GM19455 (cell line): Measurements from ENCODE around the gene GIPC2.
"Not testable (repeated sequence)": the region's sequence is repeated elsewhere in the genome, so short reads cannot be mapped to it uniquely, and the experiment has no call there.

ENCODE experiments used
- ATAC-seq: cut with Tn5 transposase; IDR thresholded peaks from one replicate; pipeline ENCODE4 v1.9.1; 2021; ENCODE audit not compliant: unreplicated experiment

The GIPC2 gene

DNA sequence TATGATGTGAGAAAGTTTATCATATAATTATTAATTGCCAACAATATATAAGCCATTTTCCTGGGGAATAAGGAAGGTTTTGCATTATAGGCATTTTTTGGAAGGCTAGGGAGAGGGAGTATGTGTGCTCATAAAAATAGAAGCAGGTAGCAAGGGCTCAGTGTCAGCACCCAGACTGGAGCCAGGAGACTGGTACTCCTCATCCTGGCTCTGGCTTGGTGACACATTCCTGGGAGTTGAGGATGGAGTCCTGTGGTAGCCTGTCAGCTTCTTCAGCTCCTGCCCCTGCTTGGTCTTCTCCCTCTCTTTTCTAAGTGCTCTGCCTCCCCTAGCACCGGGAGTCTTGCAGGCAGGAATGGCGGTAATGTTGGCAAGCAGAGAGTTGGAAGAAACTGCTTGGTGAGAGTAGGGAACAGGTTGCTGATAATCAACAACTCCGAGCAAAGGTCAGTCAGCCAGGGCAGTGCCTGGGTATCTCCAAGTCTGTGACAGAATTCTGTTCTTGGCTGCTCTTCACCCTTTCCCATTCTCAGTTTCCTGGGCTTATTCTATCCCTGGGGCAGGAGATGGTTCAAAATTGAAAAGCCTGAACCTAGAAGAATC, 23.0 kb downstream of the GIPC2 start:
- no peak for ATAC-seq

DNA sequence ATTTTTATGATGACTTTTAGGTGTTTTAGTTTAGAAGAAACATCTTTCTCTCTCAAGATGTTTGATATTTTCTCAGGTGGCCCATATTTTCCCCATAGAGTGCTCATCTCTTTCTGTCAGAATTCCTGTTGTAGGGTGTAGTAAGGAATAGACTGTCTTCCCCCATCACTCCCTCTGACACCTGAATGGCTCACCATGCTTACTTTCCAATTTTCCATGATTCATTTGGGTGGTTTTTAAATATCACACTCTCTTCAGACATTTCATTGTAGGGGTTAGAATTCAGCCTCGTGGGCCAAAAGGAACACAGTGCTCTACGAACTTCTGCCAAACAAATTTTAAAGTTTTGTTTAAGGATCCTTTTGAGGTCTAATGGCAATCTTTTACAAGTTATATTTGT, 24.0 kb downstream of the GIPC2 start:
- no peak for ATAC-seq

DNA sequence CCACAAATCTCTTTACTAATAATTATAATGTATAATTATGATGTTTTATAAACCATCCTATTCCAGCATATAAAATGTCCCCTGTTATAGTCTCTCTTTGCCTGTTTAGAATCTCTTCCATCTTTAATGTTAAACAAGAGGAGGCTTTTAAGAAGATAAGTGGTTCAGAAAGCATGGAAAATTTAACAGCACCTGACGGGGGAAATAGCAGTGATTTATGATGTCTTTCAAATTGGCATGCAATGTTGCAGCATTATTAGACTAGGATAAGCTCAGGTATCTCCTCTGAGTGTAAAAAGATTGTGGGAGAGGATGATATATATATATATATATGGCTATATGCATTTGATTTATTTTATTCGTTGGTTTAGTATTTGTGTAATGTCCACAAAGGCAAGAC, 24.4 kb downstream of the GIPC2 start:
- ATAC-seq: no peak

DNA sequence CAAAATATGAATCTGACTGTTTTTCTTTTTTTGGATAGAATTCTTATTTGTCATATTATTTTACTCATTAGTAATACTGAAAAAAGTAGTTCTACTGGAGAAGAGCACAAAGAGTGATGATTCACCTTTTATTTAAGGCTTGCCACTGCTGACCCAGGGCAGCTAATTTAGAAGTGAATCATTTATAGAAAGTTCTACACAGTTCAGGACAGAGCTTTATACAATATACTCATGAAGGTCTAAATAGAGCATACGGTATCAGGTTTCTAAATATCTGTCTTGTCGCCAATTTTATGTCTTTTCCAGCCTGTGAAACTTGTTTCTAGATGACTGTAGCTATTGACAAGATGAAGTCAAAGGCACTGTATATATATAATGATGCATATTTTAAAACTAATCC, 25.0 kb downstream of the GIPC2 start:
- no peak for ATAC-seq

DNA sequence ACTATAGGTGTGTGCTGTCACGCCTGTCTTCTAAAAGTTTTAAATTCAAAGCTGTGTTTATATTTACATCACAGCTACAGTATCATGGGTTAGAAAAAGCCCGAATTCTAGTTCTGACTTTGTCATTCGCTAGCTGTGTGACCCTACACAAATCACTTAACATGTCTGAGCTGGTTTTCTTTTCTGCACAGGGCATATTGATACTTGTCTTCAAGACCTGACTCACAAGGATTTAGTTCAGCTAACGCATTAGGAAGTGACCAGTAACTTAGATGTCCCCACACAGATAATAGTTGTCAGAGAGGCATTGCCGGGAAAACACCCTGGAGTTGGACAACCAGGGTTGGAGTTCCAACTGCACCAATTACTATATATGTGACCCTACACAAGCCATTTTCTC, 25.9 kb downstream of the GIPC2 start:
- no peak for ATAC-seq

DNA sequence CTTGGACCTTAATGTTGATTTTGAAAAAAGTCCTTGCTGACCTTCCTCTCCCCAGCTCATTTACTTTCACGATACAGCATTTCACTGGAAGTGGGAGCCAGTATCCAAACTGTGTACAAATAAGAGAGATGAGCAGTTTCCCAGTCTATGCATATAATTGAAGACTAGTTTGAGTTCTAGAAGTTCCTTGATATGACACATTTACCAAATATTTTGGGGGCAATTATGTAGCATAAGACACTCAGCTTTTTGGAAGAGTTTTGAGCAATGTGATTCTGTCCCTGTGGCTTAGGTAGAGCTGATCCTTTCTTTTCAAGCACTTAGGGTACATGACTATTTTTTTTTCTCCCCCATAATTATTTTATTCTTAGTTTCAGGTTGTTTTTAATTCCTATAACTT, 26.4 kb downstream of the GIPC2 start:
- no peak for ATAC-seq

DNA sequence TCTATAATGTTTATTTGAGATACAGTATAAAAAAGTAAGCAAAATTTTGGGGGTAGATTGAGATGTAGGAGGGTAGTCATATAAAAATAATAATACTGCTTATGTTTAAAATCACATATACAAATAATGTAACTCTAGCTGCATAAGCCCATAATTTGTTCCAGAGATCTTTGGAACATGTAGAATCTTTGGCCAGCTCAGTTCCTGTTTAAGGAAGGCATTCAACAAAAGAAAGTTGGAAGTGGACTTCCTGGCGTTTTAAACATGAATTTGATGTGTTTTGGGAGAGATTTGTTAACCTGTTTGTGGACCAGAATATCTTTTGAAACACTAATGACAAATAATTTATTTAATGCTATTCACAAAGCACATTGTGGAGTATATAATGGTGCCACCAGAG, 27.7 kb downstream of the GIPC2 start:
- ATAC-seq: no peak

DNA sequence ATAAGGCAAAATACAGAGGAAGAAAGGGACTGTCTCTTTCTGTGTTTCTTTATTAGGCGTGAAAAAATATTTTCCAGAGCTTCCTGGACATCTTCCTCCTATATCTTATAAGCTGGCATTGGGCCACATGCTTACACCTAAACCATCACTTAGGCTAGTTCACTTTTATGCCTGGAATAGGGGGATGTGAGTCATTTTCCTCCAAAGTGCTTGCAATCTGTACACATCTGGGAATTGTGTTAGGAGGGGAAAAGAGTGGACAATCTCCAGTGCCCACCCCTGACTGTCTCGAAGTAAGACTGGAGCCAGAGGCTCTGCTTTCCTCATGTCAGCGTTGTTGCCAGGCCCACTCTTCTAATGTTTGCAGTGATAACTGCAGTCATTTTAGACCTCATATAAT, 29.9 kb downstream of the GIPC2 start:
- no peak for ATAC-seq

DNA sequence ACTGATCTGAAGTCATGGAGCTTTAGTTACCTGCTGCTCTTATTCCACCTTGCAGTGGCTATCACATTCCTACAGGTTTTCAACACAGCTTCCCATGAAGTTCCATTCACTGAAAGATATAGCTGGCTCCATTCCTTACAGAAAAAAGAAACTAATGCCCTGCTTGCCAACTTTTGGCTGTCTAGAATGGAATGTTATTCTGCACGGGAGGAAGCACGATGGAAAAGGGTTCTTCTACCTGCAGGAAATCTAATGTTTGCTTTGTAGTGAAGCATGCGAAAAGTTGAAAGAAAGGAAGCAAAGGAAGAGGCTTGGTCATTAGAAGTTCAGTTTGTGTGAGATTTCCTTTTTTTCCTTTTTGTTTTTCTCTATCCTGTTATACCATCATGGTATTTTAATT, 32.6 kb downstream of the GIPC2 start:
- no peak for ATAC-seq

DNA sequence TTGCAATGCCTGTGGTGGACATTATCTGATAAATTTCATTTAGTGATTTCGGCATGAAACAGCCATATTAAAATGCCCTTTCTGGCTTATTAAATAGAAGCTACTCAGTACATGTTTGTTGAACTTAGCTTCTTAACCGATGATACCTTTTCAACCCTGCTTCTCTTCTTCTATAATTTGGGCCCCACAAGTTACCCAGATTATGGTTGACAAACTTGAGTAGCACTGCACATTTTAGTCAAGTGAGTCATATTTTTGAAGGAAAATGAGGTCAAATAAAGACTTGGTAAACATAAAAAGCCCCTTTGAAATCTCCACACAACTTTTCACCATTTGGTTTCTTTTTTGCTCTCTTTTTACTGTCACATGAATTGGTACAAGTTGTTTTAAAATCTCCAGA, 33.8 kb downstream of the GIPC2 start:
- ATAC-seq: no peak

DNA sequence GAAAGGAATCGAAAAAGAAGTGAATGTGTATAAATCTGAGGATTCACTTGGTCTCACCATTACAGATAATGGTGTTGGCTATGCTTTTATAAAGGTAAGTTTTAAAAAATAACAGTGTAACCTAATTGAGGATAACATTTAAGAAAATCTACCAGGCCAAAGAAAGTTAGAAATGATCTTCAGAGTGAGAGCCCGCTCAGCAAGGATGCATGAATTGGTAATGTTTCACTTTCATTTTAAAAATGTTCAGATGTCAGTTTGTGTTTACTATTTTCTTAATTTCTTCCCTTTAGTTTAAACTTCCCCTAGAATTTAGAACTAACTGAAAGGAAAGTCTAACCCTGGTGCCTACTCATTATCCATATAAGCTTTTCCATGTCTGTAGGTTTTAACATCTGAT, 35.0 kb downstream of the GIPC2 start:
- no peak for ATAC-seq

DNA sequence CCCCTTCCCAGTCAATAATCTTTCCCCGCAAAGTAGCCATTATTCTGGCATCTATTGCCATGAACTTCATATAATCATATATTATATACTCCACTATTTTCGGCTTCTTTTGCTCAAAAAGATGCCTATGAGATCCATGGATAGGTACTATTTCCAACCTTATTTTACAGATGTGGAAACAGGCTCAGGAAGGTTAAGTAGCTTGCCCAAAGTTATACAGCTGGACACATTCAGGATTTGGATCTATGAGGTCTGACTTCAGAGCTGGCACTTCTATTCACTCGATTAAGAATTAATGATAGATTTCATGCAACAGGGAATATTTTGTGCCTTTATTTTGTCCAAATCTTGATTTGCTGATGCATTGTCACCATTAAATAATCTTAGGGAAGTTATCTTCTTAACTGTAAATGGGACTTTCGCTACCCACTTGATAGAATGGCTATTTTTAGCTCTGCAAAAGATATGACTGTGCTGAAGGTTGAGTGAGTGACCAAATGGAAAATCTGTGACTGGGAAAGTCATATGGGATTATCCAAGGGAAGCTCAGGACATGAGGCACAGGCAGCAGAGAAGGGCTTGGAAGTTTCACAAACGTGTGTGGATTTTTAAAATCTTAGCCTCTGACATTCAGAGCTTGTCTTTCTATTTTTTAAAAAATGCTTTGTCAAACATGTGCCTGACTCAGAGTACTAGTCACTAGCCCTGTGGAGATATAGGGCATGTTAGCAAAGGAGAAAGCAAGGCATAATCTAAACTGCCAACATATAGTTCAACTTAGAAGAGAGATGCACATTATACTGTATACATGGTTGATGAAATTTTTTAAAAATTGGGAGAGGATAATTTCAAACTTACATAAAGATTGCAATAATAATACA, 36.5 kb downstream of the GIPC2 start:
- no peak for ATAC-seq

DNA sequence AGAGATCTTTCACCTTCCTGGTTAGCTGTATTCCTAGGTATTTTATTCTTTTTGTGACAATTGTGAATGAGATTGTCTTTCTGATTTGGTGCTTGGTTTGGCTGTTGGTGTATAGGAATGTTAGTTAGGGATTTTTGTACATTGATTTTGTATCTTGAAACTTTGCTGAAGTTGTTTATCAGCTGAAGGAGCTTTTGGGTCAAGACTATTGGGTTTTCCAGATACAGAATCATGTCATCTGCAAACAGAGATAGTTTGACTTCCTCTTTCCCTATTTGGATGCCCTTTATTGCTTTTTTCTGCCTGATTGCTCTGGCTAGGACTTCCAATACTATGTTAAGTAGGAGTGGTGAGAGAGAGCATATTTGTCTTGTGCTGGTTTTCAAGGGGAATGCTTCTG, 38.9 kb downstream of the GIPC2 start:
- ATAC-seq: not testable (repeated sequence)

DNA sequence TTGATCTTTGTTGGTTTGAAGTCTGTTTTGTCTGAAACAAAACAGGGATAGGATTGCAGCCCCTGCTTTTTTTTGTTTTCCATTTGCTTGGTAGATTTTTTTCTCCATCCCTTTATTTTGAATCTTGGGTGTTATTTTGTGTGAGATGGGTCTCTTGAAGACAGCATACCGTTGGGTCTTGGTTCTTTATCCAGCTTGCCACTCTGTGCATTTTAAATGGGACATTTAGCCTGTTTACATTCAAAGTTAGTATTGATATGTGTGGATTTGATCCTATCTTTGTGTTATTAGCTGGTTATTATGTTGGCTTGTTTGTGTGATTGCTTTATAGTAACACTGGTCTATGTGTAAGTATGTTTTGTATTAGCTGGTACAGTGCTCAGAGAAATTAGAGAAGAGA, 40.9 kb downstream of the GIPC2 start:
- no peak for ATAC-seq

DNA sequence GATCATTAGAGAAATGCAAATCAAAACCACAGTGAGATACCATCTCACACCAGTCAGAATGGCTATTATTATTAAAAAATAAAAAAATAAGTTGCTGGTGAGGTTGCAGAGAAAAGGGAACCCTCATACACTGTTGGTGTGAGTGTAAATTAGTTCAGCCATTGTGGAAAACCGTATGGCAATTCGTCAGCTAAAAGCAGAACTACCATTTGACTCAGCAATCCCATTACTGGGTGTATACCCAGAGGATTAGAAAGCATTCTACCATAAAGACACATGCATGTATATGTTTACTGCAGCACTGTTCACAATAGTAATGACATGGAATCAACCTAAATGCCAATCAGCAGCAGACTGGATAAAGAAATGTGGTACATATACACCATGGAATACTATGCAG, 42.2 kb downstream of the GIPC2 start:
- no peak for ATAC-seq

DNA sequence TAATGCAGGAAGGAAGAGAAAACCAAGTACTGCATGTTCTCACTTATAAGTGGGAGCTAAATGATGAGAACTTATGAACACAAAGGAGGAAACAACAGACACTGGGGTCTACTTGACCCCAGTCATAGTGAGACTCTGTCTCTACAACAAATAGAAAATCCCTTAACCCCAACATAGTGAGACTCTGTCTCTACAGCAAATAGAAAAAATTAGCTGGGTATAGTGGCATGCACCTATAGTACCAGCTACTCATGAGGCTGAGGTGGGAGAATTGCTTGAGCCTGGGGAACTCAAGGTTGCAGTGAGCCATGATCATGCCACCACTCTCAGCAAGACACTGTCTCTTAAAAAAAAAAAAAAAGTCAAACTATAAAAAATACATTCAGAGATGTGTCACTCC, 42.7 kb downstream of the GIPC2 start:
- ATAC-seq: no peak

DNA sequence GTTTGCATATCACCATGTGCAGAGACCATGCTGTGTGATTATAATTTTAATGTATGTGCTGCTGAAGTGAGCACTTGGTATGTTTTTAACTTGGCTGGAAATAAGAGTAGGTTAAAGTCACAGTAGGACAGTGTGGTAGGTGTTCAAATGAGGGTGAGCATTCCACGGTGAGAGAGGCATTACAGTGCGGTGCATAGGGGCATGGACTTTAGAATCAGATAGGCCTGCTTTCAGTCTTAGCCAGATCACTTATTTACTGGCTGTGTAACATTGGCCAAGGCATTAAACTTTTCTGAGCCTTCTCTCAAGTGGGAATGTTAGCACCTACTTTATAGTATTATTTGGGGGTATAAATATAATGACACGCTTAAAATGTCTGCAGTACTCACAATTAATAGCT, 43.2 kb downstream of the GIPC2 start:
- no peak for ATAC-seq

DNA sequence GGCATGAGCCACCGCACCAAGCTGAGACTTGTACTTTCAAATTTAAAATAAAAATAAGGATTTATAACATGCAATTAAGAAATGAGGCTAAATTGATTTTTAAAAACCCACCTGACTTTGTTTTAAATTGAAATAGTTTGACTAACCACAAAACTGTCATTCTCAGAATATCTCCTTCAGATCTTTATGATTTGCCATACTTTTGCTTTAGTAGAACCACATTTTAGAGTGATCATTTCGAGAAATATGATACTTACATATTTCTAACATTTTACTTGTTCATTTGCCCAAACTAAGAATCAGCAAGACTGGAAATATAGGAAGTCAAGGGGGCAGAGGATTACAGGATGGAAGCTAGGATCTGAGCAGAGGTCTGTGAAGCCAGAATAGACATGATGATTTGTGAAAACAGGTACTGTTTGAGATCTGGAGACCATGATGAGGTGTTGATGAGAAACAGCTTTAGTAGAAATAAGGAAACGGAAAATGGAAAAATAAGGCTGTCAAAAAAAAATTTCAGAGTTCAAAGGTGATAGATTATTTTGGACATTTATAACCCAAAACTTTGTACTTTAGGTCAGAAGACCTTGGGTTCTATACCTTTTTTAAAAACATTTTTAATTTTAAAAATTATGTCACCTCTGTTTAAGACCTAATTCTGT, 44.8 kb downstream of the GIPC2 start:
- no peak for ATAC-seq

DNA sequence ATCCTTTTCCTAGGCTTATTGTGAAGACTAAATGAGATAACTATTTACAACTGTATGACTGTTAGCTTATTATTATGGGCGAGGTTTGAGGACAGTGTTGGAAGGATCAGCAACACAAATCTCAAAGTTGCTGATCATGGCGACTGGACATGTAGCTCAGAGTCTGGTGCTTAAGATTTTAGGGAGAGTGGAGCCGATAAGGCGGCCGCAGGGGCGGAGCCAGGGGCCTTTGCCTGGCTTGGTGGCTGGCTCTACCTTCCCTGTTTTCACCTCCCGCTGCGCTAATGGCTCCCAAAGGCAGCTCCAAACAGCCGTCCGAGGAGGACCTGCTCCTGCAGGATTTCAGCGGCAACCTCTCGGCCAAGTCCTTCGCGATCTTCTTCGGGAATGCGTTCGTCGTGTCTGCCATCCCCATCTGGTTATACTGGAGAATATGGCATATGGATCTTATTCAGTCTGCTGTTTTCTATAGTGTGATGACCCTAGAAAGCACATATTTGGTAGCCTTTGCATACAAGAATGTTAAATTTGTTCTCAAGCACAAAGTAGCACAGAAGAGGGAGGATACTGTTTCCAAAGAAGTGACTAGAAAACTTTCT, 45.5 kb downstream of the GIPC2 start:
- no peak for ATAC-seq

DNA sequence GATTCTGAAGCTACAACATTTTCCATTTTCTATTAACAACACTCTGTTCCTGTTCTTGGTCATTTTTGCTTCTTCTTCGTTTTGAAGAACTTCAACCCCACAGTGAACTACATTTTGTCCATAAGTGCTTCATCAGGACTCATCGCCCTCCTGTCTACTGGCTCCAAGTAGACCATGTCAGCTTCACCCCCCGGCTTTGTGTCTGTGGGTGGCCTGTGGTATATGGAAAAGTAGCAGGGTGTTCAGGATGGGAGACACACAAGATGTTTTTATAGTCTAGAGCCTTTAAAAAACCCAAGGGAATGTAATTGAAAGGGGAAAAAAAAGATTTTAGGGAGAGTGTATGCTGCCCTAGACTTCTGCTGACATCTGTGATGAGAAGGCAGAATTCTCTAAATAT, 46.1 kb downstream of the GIPC2 start:
- ATAC-seq: no peak

DNA sequence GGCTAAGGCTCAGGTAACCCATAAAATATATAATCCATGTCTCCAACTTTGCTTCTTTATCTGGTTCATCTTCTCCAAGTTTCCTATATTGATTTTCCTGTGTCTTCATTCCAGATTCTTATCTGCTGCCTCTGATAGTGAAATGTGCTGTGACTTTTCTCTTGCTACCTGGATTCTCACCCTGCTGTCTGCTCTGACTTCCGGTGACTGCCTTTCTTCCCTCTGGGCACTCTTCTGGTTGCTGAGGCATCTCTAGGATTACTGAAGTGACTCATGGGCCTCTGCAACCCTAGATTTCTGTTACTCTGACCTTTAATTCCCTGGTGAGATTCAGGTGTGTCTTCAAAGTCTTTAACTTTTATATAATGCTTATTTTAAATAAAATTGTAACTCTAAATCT, 46.9 kb downstream of the GIPC2 start:
- no peak for ATAC-seq

DNA sequence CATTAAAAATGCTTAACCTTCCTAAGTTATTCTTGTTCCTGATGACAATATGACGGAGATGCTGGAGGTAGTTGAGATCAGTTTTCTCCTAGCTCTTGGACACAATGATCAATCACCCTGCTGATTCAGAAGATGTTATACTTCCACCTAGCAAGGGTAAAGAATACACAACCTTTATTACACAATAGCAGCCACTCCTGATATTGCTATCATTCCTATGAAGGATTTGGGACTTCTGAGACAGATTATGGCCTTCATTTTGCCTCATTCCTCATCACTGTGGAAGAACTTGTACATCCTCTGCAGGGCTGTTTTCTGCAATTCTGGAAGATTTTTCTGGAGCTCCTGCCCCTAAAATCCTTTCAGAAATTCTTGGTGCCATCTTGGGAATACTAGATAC, 47.8 kb downstream of the GIPC2 start:
- no peak for ATAC-seq
